AG09309 (cell line): ENCODE data around the gene AQP12B.
"Not testable (repeated sequence)": the region's sequence is repeated elsewhere in the genome, so short reads cannot be mapped to it uniquely, and the experiment has no call there.

Source experiments
- DNase-seq: peaks from one replicate; pipeline ENCODE4 v3.0.0-alpha.2; 2010; ENCODE audit warnings: low read depth
- H3K4me3 ChIP-seq: 2 replicates; pipeline ENCODE4 v1.5.1; 2011; ENCODE audit warnings: mild to moderate bottlenecking, low read depth, low read length, moderate library complexity; ENCODE audit not compliant: control insufficient read depth
- TF ChIP-seq, protein P1 (sequence below): IDR thresholded peaks from 2 replicates; pipeline ENCODE4 v1.5.1; 2011; ENCODE audit warnings: mild to moderate bottlenecking, low read depth, low read length, inconsistent platforms; ENCODE audit not compliant: insufficient read depth, control insufficient read depth; ENCODE audit errors: missing control alignments

The AQP12B gene

DNA sequence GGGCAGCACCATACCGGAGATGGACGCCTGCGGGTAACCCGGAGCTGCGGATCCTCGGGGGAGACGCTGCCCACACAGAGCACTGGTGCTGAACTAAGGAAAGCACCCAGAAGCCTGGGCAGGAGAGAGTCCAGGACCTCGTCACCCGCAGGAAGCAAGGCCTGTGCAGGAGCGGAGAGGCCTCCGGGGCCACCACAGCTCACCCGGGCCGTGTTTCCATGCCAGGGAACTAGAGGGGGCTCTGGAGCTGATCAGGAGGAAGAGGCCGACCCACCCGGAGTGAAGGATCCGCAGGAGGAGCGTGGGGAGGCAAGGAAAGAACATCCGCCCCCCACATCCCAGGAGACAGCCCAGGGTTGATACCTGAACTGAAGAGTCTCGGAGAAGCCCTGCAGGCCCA is 3.8 kb downstream of the AQP12B start:
- H3K4me3 ChIP-seq, DNase-seq: not testable (repeated sequence)

DNA sequence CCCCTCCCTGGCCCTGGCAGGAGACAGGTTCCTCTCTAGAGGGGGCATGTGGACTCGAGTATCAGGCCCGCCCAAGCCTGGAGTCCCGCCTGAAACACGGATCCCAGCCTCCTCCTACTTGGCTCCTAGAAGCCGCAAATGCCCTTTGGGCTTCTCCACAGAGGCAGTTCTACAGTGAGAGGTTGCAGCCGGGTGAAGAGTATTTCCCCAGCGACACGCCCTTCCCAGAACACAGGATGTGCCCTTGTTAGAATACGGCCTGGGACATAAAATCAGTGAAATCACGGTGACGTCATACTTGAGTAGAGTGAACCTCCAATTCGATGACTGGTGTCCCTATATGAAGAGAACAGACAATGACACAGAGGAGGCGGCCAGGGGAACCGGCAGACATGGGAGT is 4.6 kb downstream of the AQP12B start:
- not testable (repeated sequence) for DNase-seq, H3K4me3 ChIP-seq

DNA sequence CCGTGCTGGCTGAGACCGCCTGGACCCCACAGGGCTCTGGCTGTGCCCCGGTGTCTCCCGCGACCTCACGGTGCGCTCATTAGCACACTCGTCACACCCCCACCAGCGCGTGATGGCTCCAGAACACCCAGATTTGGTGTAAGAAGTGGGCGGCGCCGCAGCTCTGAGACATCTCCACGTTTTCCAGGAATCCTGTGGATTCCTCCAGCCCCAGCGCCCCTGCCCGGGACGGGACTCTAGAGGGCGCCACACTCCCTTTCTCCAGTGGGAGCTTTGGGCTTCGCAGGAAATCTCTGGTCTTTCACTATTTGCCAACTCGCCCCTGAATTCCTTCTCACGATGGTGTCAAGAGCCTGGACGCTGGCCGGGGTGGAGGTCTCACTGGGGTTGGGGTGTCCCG is 7.3 kb downstream of the AQP12B start:
- H3K4me3 ChIP-seq, DNase-seq: not testable (repeated sequence)

DNA sequence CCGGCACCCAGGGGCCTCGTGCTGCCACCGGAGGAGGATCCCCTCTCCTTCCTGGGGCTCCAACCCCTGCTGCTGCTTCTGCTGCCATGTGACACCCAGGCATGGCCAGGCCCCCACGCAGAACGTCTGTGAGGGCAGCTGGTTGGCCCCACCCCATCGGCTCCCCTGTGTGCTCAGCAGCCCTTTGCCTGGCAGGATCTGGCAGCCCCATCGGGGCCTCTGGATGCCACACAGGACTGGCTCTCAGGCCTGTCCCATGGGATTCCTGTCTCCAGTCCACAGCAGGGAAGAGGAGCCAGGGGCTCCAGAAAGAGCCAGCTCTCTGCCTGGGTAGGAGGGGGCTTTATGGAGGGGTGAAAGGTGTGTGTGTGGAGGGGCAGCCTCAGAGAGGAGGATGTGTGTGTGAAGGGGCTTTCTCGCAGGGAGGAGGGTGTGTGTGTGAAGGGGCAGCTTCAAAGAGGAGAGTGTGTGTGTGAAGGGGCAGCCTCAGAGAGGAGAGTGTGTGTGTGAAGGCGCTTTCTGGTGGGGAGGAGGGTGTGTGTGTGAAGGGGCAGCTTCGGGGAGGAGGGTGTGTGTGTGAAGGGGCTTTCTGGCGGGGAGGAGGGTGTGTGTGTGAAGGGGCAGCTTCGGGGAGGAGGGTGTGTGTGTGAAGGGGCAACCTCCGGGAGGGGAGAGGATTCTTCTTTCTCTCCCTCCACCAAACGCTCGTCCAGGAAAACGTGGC is 8.1 kb downstream of the AQP12B start:
- DNase-seq, H3K4me3 ChIP-seq: not testable (repeated sequence)

DNA sequence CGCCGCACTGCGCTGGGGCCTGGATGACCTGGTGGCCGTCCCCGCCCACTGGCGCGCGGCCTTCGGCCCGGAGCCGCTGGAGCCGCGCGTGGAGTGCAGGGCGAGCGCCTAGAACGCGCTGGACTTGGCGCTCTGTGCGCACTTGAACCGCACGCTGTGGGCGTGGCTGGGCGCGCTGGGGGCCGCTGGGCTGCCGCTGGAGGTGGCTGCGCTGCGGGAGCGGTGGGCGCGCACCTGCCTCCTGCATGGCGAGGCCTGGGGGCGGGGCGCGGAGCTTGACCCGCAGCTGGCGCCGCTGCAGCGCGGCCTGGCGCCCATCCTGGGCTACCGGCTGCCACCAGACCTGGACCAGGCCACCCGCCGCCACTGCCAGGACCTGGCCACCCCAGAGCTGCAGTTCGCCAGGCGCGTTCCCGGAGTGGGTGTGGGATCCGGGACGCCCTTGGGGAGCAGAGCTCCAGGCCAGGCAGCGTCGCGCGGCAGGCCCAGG is 9.9 kb downstream of the AQP12B start:
- no peak overlapping the region for H3K4me3 ChIP-seq
- TF ChIP-seq, protein P1, sequence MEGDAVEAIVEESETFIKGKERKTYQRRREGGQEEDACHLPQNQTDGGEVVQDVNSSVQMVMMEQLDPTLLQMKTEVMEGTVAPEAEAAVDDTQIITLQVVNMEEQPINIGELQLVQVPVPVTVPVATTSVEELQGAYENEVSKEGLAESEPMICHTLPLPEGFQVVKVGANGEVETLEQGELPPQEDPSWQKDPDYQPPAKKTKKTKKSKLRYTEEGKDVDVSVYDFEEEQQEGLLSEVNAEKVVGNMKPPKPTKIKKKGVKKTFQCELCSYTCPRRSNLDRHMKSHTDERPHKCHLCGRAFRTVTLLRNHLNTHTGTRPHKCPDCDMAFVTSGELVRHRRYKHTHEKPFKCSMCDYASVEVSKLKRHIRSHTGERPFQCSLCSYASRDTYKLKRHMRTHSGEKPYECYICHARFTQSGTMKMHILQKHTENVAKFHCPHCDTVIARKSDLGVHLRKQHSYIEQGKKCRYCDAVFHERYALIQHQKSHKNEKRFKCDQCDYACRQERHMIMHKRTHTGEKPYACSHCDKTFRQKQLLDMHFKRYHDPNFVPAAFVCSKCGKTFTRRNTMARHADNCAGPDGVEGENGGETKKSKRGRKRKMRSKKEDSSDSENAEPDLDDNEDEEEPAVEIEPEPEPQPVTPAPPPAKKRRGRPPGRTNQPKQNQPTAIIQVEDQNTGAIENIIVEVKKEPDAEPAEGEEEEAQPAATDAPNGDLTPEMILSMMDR: no peak
- DNase-seq: no peak

DNA sequence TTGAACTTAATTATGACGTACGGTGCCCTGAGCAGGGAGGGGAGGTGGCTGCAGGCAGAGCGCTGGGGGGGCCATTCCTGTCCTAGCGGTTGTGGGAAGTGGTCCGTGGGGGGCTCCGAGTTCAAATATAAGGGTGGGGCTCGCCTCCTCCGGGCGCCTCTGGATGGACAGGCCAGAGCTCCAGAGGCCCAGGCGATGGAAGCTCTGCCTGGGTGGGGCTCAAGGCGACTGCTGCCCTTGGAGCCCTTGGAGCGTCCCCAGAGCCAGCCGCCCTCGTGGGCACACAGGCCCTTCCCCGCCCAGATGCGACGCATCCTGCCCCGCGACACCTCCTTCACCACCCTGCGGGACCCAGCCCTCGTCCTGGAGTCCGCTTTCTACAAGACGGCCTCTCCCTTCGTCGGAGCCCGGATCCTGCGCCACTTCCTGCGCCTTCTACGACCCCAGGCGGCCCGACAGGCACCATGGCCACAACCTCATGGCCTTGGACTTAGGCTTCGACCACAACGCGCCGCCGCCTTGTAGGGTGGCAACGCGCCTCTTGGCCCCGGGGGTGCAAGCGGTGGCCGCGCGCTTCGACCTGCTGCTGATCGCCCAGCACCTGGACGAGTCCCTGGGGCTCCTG is 10.5 kb downstream of the AQP12B start:
- no peak for DNase-seq
- TF ChIP-seq, protein P1: no peak
- no peak overlapping the region for H3K4me3 ChIP-seq

DNA sequence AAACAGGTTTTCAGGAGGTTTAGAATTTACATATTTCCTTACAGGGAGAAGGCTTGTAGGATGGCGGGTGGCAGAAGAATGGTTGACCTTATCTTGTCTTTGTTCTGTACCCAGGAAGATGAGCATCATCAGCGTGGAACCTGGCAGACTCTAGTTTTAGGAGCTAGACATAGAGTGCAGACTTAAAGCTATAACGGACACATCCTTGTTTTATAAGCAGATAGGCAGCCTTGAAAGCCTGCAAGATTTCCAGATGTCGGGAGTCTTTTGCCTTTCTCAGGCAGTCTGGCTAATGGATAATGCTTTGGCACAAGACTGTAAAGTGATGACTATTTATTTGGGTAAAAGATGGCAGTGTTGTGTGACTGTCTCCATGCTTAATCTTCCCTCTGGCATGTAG is 11.7 kb downstream of the AQP12B start:
- no peak for DNase-seq

DNA sequence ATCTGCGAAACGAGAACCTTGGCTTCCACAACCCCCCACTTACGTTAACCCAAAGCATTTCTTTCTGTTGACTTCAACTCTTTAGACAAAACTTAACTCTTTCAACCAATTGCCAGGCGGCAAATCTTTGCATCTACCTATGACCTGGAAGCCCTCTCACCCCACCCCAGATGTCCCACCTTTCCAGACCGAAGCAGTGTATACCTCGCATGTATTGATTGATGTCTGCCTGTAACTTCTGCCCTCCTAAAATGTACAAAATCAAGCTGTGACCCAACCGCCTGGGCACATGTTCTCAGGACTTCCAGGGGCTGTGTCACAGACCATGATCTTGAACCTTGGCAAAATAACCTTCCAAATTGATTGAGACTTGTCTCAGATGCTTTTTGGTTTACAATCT is 12.3 kb downstream of the AQP12B start:
- TF ChIP-seq, protein P1: no peak
- H3K4me3 ChIP-seq: no peak overlapping the region
- no peak for DNase-seq

More for the DNA sequence above, 11.7 kb downstream of the AQP12B start:
- no peak overlapping the region for H3K4me3 ChIP-seq
- TF ChIP-seq, protein P1: no peak

DNA sequence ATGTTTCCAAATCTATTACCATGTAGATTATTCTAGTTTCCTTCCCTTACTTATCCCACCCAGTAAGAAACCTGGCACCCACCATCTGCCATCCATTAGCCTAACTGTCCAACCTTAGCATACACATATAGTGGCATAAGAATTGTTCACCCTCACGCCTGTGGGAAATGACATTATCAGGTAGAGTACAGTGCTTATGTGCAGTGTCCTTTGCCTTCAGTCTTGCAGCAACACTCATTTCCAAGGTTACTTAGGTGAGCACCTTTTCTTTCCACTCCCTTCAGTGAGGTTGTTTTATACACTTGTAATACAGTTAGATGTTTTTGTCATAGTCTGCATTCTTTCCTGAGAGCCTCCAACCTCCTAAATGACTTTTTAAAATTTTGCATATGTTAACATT is 18.1 kb downstream of the AQP12B start:
- H3K4me3 ChIP-seq: no peak overlapping the region
- no peak for DNase-seq
- TF ChIP-seq, protein P1: no peak
